ENCODE results near the gene APIP.

The APIP gene

DNA sequence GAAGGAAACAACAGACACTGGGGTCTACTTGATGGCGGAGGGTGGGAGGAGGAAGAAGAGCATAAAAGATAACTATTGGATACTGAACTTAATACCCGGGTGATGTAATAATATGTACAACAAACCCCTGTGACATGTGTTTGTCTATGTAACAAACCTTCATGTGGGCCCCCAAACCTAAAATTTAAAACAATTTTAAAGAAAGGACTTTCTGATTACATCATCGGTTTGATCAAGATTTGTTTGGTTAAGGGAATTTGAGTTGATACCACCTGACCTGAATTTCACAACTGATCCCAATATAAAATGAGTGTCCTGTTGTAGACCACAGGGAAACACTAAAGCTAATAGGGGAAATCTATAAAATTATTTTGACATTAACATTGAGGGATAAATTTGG lies 34.3 kb downstream of the APIP start:
- no peak for DNase-seq

DNA sequence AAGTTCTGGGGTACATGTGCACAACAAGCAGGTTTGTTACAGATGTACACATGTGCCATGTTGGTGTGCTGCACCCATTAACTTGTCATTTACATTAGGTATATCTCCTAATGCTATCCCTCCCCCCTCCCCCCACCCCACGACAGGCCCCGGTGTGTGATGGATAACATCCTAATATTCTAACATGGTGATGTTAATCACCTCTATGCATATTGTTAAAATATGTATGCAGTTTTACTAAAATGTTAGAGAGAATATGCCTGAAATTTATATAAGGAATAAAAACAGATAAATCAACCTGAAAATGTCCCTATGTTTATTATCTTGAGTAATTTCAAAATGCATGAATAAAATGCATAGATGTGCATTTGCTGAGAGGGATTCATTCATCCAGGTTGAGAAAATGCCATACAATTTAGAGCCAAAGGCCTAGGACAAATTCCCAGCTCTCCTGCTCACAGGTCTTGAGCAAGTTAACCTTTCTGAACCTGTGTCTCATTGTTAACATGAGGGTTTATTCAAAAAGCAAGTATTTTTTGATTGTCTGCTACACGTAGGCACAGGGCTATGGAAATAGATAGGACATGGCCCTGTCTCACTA lies 38.7 kb downstream of the APIP start:
- DNase-seq = no peak

DNA sequence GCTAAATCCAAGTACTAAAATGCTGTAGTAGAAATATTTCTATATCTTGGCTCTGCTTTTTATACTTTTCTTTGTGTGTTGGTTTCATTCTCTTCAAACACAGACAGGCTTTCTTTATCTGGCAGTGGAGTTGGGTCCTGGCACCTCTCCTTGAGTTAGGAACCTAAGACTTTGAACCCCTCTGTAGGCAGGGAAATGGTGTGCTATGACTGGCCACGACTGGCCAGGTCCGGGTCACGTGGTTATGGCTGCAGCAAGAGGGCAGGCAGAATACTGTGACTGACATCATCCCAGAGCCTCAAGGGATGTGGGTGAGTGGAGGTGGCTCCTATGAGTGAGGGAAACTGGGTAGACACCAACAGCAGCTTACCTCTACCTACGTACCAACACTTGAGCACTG lies 42.0 kb downstream of the APIP start:
- no peak for DNase-seq

DNA sequence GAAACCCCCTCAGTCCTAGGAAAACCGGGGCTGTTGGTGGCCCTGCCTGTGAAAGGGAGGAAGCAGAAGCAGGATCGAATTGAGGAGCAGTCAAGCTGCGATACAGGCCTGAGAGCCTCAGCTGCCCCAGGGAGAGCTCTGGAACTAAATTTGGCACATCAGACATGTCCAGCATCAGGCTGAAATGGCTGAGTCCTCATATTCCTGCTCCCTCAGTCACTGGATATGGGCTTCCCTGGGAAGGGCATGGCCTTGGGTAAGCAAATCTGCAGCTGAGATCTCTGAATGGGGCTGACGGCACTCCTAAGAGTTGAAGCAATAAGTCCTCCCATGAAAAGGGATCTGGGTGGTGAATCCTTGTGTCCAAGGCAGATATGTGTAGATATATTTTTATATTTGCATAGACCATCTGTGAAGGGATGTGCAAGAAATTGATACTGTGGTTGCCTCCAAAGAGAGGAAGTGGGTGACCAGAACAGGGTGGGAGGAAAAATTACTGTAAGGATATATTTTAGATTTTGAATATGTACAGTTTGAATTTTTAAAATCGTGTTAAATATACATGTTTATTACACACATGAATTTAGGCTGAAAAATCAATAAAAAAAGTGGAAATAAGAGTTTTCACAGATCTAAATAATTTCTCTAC lies 45.5 kb downstream of the APIP start:
- DNase-seq = no peak

DNA sequence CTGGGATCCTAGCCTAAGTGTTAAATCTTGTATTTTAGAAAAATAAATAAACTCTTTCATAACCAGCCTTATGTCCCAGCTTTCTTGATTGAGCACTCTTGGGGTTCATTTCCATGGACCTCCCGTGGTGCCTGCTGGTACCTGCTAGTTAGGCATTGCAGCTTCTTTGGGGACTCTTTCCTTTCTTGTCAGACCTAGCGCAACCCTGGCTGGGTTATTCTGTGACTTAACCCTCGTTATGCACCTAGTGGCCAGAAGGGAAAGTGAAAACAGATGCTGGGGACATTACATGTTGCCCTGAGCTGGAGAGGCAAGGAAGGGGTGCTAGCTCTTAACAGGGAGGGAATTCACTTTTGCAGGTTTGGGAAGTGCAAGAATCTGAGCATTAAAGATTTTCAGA lies 46.8 kb downstream of the APIP start:
- DNase-seq = no peak

DNA sequence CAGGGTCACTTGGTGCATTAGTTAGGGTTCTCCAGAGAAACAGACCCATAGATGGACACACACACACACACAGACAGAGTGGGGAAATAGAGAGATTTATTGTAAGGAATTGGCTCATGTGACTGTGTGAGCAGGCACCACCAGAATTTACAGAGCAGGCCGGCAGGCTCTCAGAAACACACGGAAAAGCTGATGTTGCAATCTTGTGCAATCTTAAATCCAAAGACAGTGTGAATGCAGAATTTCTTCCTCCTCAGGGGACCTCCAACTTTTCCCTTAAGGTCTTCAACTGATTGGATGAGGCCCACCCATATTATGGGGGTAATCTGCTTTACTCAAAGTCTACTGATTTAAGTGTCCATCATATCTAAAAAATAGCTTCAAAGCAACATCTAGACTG lies 49.8 kb downstream of the APIP start:
- DNase-seq = no peak

DNA sequence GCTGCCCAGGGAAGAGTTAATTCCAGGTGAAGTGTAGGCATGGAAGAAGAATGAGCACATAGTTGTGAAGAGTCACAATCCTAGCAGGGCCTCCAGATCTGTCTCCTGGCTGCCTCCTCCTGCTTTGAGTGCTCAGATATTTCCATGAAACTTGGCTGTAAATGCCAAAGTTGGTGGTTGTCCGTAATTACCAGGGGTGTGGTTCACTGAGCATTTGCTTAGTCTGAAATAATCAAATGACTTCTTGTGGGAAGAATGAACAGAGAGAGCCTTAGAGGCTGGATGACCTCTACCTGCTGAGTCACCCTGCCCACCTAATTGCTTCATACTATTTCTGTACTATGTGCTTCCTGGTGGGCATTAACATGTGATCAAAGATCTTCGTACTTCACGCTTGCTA lies 50.9 kb downstream of the APIP start:
- DNase-seq = no peak

DNA sequence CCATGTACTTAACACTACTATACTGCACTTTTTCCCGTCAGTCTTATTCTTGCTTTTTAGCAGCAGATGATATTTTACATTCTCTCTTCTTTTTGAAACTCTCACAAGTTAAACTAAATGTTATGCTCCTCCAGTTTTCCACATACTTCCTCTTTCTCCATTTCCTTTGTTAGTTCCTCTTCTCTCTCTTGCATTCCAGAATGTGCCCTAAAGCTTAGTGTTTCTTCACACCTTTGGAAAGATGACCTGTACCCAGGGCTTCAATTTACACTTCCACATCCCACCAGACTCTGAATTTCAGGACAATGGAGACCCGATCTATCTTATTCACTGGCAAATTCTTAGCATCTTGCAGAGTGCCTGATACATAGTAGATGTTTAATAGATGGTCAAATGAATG lies 51.8 kb downstream of the APIP start:
- no peak for DNase-seq

DNA sequence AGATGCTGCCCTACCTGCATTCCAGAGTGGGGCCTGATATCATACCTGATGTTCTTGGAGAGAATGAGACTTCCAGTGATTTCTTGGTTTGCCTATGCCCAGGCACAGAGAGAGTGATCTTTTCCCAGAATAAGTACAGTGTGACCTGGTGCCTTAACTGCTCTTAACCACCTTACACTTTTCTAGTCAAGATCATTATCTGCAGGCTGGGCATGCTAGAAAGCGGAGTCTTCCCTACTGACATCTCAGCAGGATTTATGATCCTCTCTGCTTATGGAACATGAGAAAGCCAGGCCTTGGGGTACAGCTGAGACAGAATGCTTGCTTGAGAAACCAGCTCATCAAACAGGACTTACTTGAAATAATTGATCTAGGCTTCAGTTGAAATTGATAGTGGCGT lies 53.1 kb downstream of the APIP start:
- no peak for DNase-seq

DNA sequence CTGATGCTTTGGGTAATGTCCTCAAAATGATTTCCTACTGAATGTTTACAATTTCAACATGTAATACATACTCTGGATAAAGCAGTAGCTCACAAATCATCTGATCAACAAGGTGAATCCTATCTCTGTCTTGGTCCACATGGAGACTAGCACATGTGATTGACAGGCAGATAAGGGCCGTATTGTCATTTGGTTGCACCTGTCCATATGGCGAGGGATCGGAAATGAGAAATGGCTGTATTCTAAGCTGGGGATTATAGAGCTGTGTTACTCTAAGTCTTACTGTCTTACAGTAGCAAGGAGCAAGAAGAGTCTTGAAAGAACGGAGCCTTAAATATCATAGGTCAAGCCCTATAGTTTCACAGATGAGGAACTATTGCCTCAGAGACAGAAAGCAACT lies 55.7 kb downstream of the APIP start:
- DNase-seq = no peak

DNA sequence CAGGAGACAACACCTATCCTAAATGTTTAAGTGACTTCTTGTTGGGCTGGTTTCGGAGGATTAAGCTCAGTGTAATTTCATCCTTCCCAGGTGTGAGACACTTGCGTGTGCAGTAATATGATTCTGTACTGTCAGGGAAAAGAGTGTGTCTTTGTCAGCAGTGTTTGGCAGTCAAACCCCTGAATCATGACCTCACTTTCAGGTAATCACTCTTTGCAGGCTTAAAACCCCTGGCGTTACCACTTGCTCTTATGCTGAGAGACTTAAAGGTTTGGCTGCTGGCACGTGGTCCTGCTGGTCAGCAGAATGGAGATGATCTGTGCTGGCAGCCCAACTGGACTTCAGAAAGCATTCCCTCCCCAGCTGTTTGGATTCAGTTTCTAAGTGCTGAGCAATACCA lies 56.1 kb downstream of the APIP start:
- DNase-seq = no peak

DNA sequence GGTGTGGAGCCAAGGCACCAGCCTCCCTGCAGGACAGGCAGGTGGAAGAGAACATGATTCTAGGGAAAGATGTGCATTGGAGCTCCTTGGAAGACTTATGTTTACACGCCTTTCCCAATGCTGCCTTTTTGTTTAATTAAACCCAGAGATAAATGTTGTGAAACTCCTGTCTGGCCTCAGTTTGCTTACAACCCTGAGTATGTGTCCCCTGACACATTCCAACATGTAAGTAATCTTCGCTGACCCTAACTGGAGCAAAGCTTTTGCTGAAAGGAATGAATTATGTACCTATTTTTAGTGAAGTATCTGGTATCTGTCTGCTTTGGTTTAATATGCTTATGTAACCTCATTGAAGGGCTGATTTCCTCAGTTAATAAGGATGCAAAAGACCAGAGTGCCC lies 56.7 kb downstream of the APIP start:
- DNase-seq = no peak

DNA sequence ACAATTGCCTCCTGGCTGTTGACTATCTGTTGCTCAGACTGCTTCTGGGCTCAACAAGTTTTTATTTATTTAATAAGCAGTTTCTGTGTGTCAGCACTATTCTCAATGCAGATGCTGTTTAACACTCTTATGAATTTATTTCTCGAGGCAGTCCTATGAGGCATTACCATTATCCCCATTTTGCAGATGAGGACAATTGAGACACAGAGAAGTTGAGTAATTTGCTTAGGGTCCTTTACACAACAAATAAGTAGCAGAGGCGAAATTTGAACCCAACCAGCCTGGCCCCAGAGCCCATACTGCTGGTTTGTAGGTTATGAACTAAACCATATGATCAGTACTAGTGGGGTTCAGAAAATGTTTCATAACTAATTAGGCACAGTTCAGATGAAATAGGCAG lies 58.7 kb downstream of the APIP start:
- no peak for DNase-seq

DNA sequence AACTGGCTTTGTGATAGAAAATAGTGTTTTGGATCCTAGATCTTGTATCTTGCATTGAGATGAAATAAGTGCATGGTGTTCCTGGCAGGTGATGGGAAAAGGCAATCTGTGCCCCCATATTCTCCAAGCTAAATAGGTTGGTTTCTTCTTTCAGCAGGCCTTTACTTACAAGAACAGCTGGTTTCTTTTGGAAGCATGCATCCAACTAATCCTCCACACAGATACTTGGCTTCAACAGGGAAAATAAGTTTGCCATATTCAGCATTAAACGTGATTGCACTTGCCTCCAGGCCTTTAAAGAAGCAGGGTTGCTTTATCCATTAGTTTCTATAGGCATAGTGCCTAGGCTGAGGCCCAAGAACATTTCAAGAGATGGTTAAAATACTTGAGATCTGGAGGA lies 59.9 kb downstream of the APIP start:
- DNase-seq = no peak

DNA sequence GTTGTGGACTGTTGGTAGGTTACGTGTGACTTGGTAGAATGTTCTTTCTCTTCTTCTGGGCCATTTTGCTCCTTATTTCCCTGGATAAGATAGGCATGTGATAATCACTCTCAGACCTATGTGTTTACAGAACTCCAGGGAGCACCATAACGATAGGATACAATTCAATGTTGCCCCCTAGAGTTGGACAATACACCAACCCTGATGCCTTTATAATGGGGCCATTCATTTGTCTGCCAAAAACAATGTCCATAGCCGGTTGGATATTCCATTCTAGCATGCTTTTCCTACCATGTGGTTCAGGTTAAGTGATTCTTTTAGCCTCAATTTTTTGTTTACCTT lies 60.5 kb downstream of the APIP start:
- DNase-seq = no peak

DNA sequence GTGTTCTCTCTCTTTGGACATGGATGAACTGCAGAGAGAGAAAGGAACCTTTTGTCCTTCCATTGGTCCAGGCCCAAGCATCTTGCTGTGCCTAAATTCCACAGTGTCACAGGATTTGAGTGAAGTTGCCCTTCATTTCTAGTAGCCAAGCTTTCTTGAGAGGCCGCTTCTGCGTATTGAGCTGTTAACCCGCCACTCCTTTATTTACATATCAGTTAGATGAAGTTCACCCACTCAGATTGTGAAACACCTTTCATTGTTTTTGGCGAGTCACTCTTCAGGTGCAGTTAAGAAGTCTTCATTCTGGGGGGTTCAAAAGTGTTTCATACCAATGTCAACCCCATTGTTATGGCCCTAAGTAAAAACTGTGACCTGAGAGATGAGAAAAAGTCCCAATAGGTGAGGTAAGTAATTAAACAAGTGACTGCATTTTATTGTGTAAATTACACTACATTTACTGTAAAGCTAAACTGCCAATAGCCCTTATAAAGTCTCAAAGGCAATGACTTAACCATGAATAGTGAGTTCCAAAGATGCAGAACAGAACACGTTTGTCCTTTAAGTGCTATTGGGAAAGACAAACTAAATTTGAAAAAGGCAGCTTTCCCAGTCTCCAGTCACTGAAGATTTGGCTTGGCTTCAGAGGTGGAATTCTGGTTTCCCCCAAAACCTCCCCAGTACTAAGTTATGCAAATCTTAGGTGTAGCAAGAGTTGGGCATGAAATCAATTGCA lies 61.0 kb downstream of the APIP start:
- DNase-seq = no peak

DNA sequence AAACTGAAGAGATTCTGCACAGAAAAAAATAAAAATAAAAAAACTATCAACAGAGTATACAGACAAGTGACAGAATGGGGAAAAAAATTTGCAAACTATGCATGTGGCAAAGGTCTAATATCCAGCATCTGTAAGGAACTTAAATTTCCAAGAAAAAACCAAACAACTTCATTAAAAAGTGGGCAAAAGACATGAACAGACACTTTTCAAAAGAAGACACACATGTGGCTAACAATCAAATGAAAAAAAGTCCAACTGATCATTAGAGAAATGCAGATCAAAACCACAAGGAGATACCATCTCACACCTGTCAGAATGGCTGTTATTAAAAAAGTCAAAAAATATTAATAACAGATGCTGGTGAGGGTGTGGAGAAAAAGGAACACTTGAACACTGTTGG lies 64.3 kb downstream of the APIP start:
- no peak for DNase-seq

DNA sequence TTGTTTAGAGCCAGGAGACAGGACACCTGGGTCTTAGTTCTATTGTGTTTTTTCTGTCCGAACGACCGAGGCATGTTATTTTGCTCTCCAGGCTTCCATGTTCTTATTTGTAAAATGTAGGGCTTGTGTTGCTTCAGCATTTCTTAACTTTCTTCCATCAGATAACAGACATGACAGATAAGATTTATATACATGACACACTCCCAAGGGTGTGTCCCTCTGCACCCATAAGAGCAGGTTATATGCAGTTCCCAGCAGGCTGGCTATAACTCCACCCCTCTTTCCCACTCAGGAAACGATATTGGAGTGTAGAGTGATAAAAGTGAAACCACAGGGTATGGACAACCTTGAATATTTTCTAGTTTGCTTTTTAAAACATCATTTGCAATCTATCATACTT lies 65.8 kb downstream of the APIP start:
- DNase-seq = no peak

DNA sequence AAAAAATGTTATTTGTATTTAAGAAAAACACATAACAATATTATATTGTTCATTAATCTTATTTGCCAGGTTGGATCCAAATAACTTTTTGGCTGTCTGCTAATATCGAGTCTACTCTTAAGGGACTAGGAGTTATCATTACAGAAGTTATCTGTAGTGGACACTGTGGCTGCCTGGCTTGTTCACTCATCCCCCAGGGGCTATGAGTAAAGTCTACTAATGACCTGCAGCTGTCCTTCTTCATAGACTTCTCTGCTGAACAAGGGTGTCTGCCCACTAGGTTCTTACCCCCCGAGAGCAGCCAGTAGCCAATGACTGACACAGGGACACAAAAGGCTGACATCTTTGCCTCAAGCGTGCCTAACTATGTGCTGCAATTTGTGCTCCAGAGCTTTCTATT lies 69.7 kb downstream of the APIP start:
- no peak for DNase-seq

DNA sequence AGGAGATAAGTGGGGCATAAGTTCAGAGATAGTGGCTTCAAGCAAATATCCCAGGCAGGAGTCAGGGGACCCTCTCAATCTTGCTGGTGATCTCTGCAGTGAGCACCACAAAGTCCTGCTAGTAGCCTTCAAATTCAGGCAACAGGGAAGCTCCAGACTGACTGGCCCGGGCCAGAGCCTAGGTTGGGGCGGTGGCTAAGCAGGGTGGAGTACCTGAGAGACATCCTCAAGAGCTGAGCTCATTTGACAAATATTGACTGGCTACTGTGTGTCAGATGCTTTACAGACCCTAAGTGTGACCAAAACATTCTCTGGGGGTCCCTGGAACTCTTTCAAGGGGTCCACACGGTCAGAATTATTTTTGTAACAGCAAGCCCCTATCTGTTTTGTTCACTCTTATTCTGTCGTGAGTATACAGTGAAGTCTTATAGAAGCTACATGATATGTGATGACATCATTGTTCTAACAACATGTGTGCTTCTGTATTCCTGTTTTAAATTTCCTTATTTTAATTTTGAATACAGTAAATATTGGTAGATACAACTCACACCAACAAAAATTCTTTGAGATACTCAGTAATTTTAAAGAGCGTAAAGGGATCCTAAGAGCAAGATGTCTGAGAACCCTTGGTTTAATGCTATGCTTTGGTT lies 71.6 kb downstream of the APIP start:
- DNase-seq = no peak

DNA sequence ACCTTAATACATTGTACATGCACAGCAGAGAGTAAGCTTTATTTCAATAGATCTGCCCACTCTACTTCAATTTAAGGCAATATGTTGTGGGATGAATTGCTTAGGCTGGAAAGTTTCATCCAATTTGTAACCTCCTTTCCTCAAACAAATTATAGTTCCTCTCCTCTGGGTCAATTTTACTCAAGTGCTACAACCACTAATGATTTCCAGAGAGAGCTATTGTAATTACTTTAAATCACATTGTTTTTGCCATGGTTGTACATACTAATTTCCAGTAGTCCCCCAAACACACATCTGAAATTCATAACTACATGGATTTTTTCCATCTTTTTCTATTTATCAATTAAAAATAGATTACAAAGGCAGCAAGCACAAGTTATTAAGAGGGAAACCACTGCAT lies 72.9 kb downstream of the APIP start:
- DNase-seq = no peak

DNA sequence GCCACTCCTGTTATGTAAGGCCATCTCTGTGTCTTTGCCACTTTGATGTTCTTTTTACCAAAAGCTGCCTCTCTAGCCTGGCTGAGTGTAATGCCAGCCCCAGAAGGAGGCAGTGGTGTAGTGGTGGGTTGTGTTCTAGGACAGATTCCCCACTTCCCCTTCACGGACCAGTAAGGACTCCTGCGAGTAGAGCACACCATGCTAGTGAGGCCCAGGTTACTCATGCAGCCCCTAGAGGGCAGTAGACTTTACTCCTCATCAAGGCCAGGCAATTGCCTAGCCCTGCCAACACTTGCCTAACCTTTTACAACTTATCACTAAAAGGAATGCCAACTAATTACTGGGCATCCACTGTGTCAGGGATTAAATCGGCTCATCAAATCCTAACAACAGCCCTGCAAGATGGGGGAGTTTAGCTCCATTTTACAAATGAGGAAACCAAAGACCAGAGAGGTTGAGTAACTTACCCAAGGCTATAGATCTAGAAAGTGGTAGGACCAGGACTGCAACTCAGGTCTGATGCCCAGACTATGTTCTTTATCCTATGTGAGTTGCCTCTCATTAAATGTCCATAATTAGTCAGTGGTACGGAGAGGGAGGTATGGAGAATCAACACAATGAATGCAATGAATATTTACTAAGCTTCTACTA lies 75.3 kb downstream of the APIP start:
- peak in 1 of 2 donors; percentile 18 for DNase-seq

DNA sequence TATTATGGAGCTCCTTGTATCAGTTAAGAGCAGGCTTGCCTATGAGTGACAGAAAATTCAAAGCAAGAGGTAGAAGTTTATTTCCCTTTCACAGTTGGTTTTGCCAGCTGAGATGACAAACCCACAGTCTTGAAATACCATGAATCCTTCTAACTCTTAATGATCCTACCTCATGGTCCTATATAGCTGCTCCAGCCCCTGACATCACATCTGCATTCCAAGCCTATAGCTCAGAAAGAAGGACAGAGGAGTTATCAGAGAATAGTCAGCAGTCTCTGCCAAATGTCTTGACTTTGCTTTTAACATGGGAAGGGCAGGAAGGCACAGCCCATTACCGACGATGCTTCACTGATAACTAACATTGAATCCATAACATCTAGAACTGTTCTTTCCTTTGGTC lies 76.2 kb downstream of the APIP start:
- DNase-seq = no peak
